H9 (cell line): ENCODE results near the gene TMEM106C. TPM values are rescaled to one million over a fixed set of nuclear protein-coding genes. Genes with fewer than 3 reads are reported as not detected.

ENCODE experiments used
- DNase-seq: peaks from one replicate; pipeline ENCODE4 v3.0.0-alpha.2; 2017
- H2AFZ ChIP-seq: one replicate; pipeline ENCODE4 v1.6.1; 2013; ENCODE audit warnings: mild to moderate bottlenecking, low read length, control low read depth, moderate library complexity
- H2AK5ac ChIP-seq: 2 replicates; pipeline ENCODE4 v1.6.1; 2013; ENCODE audit warnings: low read length, control low read depth, mixed read lengths; ENCODE audit not compliant: insufficient read length
- H2BK120ac ChIP-seq: one replicate; pipeline ENCODE4 v1.6.1; 2013; ENCODE audit warnings: low read depth, mild to moderate bottlenecking, low read length, control low read depth, inconsistent platforms; ENCODE audit not compliant: poor library complexity, severe bottlenecking
- H2BK12ac ChIP-seq: 2 replicates; pipeline ENCODE4 v1.6.1; 2013; ENCODE audit warnings: low read length, control low read depth, mixed read lengths, low read depth; ENCODE audit not compliant: insufficient read length
- H2BK15ac ChIP-seq: 2 replicates; pipeline ENCODE4 v1.6.1; 2013; ENCODE audit warnings: low read depth, low read length, control low read depth
- H2BK20ac ChIP-seq: one replicate; pipeline ENCODE4 v1.6.1; 2013; ENCODE audit warnings: low read depth, mild to moderate bottlenecking, low read length, control low read depth, inconsistent platforms; ENCODE audit not compliant: poor library complexity, severe bottlenecking
- H2BK5ac ChIP-seq: 2 replicates; pipeline ENCODE4 v1.6.1; 2013; ENCODE audit warnings: low read length, control low read depth, mixed read lengths; ENCODE audit not compliant: insufficient read length
- H3K14ac ChIP-seq: 2 replicates; pipeline ENCODE4 v1.6.1; 2013; ENCODE audit warnings: low read length, control low read depth; ENCODE audit not compliant: insufficient read depth
- H3K18ac ChIP-seq: 2 replicates; pipeline ENCODE4 v1.6.1; 2013; ENCODE audit warnings: low read depth, mild to moderate bottlenecking, mixed read lengths, low read length, control low read depth; ENCODE audit not compliant: insufficient read length
- H3K23ac ChIP-seq: 2 replicates; pipeline ENCODE4 v1.6.1; 2013; ENCODE audit warnings: low read length, control low read depth, mixed read lengths, low read depth; ENCODE audit not compliant: insufficient read length
- H3K23me2 ChIP-seq: 2 replicates; pipeline ENCODE4 v1.6.1; 2013; ENCODE audit warnings: low read depth, mild to moderate bottlenecking, mixed read lengths, low read length, control low read depth; ENCODE audit not compliant: insufficient read length, poor library complexity, severe bottlenecking
- H3K27ac ChIP-seq: 2 replicates; pipeline ENCODE4 v1.5.1; 2013; ENCODE audit warnings: low read length, control low read depth, mixed read lengths, low read depth; ENCODE audit not compliant: insufficient read length
- H3K27me3 ChIP-seq: 2 replicates; pipeline ENCODE4 v1.6.1; 2013; ENCODE audit warnings: low read length, control low read depth, inconsistent platforms; ENCODE audit not compliant: insufficient read depth
- H3K4ac ChIP-seq: 2 replicates; pipeline ENCODE4 v1.6.1; 2013; ENCODE audit warnings: low read depth, mild to moderate bottlenecking, control low read depth, inconsistent platforms, low read length, moderate library complexity
- H3K4me1 ChIP-seq: 2 replicates; pipeline ENCODE4 v1.6.1; 2013; ENCODE audit warnings: low read length, control low read depth, inconsistent platforms; ENCODE audit not compliant: insufficient read depth
- H3K4me2 ChIP-seq: 2 replicates; pipeline ENCODE4 v1.6.1; 2013; ENCODE audit warnings: low read length, control low read depth, mixed read lengths; ENCODE audit not compliant: insufficient read length, insufficient read depth
- H3K56ac ChIP-seq: 2 replicates; pipeline ENCODE4 v1.6.1; 2013; ENCODE audit warnings: low read depth, mild to moderate bottlenecking, mixed read lengths, low read length, control low read depth; ENCODE audit not compliant: insufficient read length
- H3K79me1 ChIP-seq: 2 replicates; pipeline ENCODE4 v1.6.1; 2013; ENCODE audit warnings: low read depth, mild to moderate bottlenecking, moderate library complexity, low read length, control low read depth, inconsistent platforms; ENCODE audit not compliant: insufficient read depth, poor library complexity, severe bottlenecking
- H3K79me2 ChIP-seq: 2 replicates; pipeline ENCODE4 v1.6.1; 2013; ENCODE audit warnings: low read length, control low read depth, inconsistent platforms; ENCODE audit not compliant: insufficient read depth
- H3K9ac ChIP-seq: 2 replicates; pipeline ENCODE4 v1.6.1; 2013; ENCODE audit warnings: low read length, control low read depth, mixed read lengths; ENCODE audit not compliant: insufficient read length; ENCODE audit errors: extremely low read depth
- H3K9me3 ChIP-seq: one replicate; pipeline ENCODE4 v1.6.1; 2013; ENCODE audit warnings: low read depth, low read length, inconsistent platforms; ENCODE audit not compliant: control insufficient read depth
- H3T11ph ChIP-seq: one replicate; pipeline ENCODE4 v1.6.1; 2013; ENCODE audit warnings: mild to moderate bottlenecking, low read length, control low read depth, inconsistent platforms
- H4K20me1 ChIP-seq: one replicate; pipeline ENCODE4 v1.6.1; 2013; ENCODE audit not compliant: control insufficient read depth, insufficient read length, insufficient read depth
- H4K5ac ChIP-seq: 2 replicates; pipeline ENCODE4 v1.6.1; 2013; ENCODE audit warnings: low read depth, mild to moderate bottlenecking, mixed read lengths, low read length, control low read depth; ENCODE audit not compliant: insufficient read length
- H4K8ac ChIP-seq: replicated peaks from 2 replicates; pipeline ENCODE4 v1.6.1; 2013; ENCODE audit warnings: low read length, control low read depth, mixed read lengths, low read depth; ENCODE audit not compliant: insufficient read length
- H4K91ac ChIP-seq: 2 replicates; pipeline ENCODE4 v1.6.1; 2013; ENCODE audit warnings: low read depth, mild to moderate bottlenecking, moderate library complexity, mixed read lengths, low read length, control low read depth; ENCODE audit not compliant: insufficient read length
- H3K27ac Mint-ChIP-seq, 3 experiments: 2 replicates in 2 of 3; 3 replicates in 1 of 3; pipeline ENCODE4 v1.8.0; 2020 to 2021; ENCODE audit warnings: mixed read lengths in 3 of 3, mild to moderate bottlenecking in 1 of 3, moderate library complexity in 1 of 3
- H3K27me3 Mint-ChIP-seq: 2 replicates; pipeline ENCODE4 v1.8.0; 2021; ENCODE audit warnings: low read depth, mild to moderate bottlenecking, moderate library complexity, mixed read lengths
- H3K36me3 Mint-ChIP-seq, 3 experiments: 2 replicates in 2 of 3; 3 replicates in 1 of 3; pipeline ENCODE4 v1.8.0; 2020 to 2021; ENCODE audit warnings: low read depth in 3 of 3, mixed read lengths in 3 of 3; ENCODE audit not compliant: insufficient read depth in 1 of 3
- H3K4me1 Mint-ChIP-seq, 2 experiments: 2 replicates each; pipeline ENCODE4 v1.8.0; 2020; ENCODE audit warnings: mixed read lengths in 2 of 2
- H3K4me3 Mint-ChIP-seq, 2 experiments: 2 replicates in 1 of 2; 3 replicates in 1 of 2; pipeline ENCODE4 v1.8.0; 2020 to 2021; ENCODE audit warnings: mild to moderate bottlenecking in 2 of 2, mixed read lengths in 2 of 2, moderate library complexity in 1 of 2
- H3K9me3 Mint-ChIP-seq, 2 experiments: 2 replicates in 1 of 2; 3 replicates in 1 of 2; pipeline ENCODE4 v1.8.0; 2020; ENCODE audit warnings: mild to moderate bottlenecking in 2 of 2, mixed read lengths in 2 of 2, moderate library complexity in 1 of 2
- CTCF ChIP-seq: fragments of 200-600 bp; sonication (generic); conservative IDR thresholded peaks from 3 replicates; pipeline ENCODE4 v1.8.0; 2021; ENCODE audit warnings: antibody characterized with exemption, mild to moderate bottlenecking
- WGBS: extraction: QIAGEN DNeasy Blood & Tissue Kit; methylation state at CpG from one replicate; pipeline ENCODE4 v1.1.7; 2013; ENCODE audit warnings: missing lambda C conversion rate, low lambda C conversion rate, mixed read lengths; ENCODE audit not compliant: insufficient read length; ENCODE audit errors: extremely low coverage; 5-methylcytosine and 5-hydroxymethylcytosine counted together
- total RNA-seq: library from RNA; stranded (reverse); gene quantifications from 2 replicates; pipeline ENCODE4 v1.2.1, GENCODE V29; 2021

Gene TMEM106C
- total RNA-seq, 1 experiment from 2014 or later, result 43.7 TPM

- Histone ChIP-seq H4K20me1 (no peaks in the 10 kb centered on the region), H3K79me2 (no peaks in the 10 kb centered on the region), H3K27ac (no peak overlapping the region), H3K56ac (no peak overlapping the region), H4K8ac (no peak overlapping the region), H3K4me2 (no peak overlapping the region), H4K91ac (no peak overlapping the region), H2AFZ (no peak overlapping the region), H3K9me3 (no peaks in the 10 kb centered on the region), H2BK120ac (no peak overlapping the region), H3K4me1 (no peaks in the 10 kb centered on the region), H3K14ac (peak overlapping the region; percentile 1; the same call in 1 of the 2 replicates), H2AK5ac (no peak overlapping the region), H2BK20ac (no peak overlapping the region), H3K79me1 (no peaks in the 10 kb centered on the region), H3T11ph (no peak overlapping the region), H2BK5ac (no peak overlapping the region), H3K9ac (no peak overlapping the region), H2BK15ac (no peak overlapping the region), H3K27me3 (no peaks in the 10 kb centered on the region), H2BK12ac (no peak overlapping the region), H3K18ac (no peak overlapping the region), H3K4ac (no peak overlapping the region), H3K23me2 (no peaks in the 10 kb centered on the region), H4K5ac (no peak overlapping the region), H3K23ac (no peak overlapping the region)
- Mint-ChIP-seq H3K36me3 (peaks cover 0 to 3% (median 0%) of the 10 kb centered on the region in 3 experiments; a peak in 2 of 7 replicates), H3K27ac (peak overlapping the region in 1 of 3 experiments; percentile 55; a peak in 1 of 7 replicates), H3K9me3 (no peaks in the 10 kb centered on the region), H3K4me1 (peaks cover 4 to 6% of the 10 kb centered on the region in 2 experiments; a peak in 2 of 4 replicates), H3K27me3 (peaks cover 66% of the 10 kb centered on the region), H3K4me3 (no peak overlapping the region)
- WGBS, result no CpG with 5 or more reads among the region's 5 CpGs
- DNase-seq, result no peak
- no peak for TF ChIP-seq CTCF
Measured at GRCh38 chr12:47979166-47979565, 15.8 kb downstream of the TMEM106C start.
